Astrocyte of the cerebellum (primary cell): Measurements from ENCODE around the gene HS6ST2.

Experiments
- DNase-seq: peaks from one replicate; pipeline ENCODE4 v3.0.0-alpha.2; 2011; ENCODE audit warnings: low read depth
- H3K4me3 ChIP-seq: 2 replicates; pipeline ENCODE4 v1.5.1; 2011; ENCODE audit warnings: mild to moderate bottlenecking, low read depth, low read length, moderate library complexity
- in situ Hi-C: cut with HindIII; loops from 2 replicates; pipeline ENCODE4 v1.10.0; 2017; ENCODE audit warnings: low sequenced_read_pairs
- TF ChIP-seq, protein P1 (sequence below): IDR thresholded peaks from 2 replicates; pipeline ENCODE4 v1.5.1; 2012; ENCODE audit warnings: low read length, low read depth, moderate library complexity, mild to moderate bottlenecking; ENCODE audit errors: missing control alignments

Gene HS6ST2

DNA sequence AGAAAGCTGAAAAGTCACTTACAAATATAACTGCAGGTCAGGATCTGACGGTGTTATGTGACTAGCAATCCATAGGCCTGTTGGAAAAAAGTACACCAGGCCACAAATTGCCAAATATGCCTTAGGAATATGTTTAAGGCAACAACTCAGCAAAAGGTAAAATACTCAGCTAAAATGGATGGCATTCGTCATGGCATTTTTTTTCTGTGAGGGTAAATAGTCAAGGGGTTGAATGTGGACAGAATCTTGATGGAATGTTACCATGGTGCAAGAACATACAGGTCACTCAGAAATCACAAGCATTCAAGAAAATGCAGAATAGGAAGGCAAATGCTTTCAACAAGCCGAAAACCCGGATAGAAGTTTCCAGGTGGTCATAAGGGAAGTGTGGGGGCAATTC lies 347.9 kb downstream of the HS6ST2 start:
- TF ChIP-seq, protein P1, sequence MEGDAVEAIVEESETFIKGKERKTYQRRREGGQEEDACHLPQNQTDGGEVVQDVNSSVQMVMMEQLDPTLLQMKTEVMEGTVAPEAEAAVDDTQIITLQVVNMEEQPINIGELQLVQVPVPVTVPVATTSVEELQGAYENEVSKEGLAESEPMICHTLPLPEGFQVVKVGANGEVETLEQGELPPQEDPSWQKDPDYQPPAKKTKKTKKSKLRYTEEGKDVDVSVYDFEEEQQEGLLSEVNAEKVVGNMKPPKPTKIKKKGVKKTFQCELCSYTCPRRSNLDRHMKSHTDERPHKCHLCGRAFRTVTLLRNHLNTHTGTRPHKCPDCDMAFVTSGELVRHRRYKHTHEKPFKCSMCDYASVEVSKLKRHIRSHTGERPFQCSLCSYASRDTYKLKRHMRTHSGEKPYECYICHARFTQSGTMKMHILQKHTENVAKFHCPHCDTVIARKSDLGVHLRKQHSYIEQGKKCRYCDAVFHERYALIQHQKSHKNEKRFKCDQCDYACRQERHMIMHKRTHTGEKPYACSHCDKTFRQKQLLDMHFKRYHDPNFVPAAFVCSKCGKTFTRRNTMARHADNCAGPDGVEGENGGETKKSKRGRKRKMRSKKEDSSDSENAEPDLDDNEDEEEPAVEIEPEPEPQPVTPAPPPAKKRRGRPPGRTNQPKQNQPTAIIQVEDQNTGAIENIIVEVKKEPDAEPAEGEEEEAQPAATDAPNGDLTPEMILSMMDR, result no peak
- in situ Hi-C loops, result loop anchor here (25.0 kb wide), 1 partner anchor 373 kb away; no protein-coding TSS in a partner anchor
- H3K4me3 ChIP-seq, result no peak overlapping the region
- DNase-seq, result no peak

DNA sequence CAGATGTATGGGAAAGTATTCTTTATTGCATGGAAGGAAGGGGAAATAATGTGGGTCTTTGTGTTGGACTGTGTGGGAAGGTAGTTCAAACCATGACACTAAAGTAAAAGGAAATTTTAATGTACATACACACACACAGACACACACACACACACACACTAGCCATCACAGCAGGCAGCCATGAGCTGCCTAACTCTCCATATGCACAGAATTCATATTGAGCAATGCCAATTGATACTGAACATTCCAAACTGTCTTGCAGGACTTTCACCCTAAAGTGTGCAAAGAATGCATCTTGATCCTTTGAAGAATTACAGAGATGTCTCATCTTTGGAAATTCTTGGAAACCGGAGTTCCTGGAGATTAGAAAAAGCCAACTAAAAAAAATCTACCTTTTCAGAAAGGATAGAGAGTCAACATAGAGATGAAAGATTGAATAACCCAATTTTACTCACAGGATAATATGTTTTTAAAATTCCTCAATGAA lies 349.0 kb downstream of the HS6ST2 start:
- TF ChIP-seq, protein P1, result no peak
- in situ Hi-C loops, result loop anchor here (25.0 kb wide), 1 partner anchor 372 kb away; no protein-coding TSS in a partner anchor
- DNase-seq, result no peak
- H3K4me3 ChIP-seq, result no peak overlapping the region

DNA sequence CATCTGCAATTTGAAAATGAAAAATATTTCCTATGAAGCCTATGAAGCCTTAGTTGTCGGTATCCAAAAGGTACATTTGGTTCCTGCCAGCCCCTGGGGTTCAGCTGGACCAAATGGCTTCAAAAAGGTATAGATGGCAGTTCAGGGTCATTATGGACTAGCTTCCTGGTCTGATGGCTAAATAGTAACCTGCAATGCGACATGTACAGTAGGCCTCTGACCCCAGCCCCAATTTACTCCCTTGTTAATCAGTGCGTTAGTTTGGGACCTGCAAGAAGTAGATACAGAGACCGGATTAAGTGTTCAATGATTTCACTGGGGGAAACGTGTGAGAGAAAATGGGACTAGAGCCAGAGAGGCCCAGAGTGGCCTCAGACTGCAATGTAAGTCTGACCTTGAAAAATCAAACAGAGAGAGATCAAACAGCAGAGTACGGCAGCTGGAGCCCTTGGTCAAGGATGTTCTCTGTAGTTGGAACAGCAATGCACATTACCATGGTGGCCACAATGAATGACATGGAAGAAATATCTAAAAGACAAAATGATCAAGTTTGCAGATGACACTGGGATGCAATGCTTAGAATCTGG lies 354.6 kb downstream of the HS6ST2 start:
- H3K4me3 ChIP-seq, result no peak overlapping the region
- TF ChIP-seq, protein P1, result no peak
- in situ Hi-C loops, result loop anchor here (25.0 kb wide), 1 partner anchor 366 kb away; no protein-coding TSS in a partner anchor
- DNase-seq, result no peak

DNA sequence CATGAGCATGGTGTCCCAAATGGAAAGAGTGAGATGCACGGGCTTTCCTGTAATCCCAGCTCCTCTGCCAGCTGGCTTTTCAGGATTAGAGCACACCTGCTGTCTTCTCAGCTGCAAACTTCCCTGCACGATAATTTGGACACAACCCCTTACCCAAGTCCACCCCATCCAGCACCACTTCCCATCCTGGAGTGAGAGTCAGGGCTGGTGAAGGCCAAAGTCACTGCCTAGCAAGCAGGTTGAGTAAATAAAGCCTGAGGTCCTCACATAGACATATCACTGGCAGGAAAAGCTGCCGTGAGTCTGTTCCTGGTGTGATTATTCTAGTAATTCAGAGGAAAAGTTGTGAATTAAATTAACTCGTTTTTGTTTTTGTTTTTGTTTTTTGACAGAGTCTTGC lies 355.7 kb downstream of the HS6ST2 start:
- DNase-seq, result no peak
- in situ Hi-C loops, result loop anchor here (25.0 kb wide), 1 partner anchor 365 kb away; no protein-coding TSS in a partner anchor
- TF ChIP-seq, protein P1, result no peak

DNA sequence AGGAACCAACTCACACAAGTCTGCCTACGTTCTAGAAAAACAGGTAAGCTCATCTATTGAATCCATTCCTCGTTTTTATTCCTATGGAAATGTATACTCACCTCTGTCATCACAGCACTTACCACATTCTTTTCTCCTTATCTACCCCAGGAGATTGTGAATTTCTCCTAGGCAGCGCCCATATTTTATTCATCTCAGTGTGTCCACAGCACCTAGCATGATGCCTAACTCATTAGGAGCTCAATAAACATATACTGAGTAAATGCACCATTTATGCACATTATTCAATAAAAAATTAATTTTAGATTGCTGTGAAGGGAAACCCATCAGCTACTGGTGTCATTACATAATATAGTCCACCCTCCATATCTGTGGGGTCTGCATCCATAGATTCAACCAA lies 363.4 kb downstream of the HS6ST2 start:
- TF ChIP-seq, protein P1, result no peak
- H3K4me3 ChIP-seq, result no peak overlapping the region
- in situ Hi-C loops, result no loop called here
- no peak for DNase-seq

More for the DNA sequence above, 355.7 kb downstream of the HS6ST2 start:
- H3K4me3 ChIP-seq, result no peak overlapping the region

DNA sequence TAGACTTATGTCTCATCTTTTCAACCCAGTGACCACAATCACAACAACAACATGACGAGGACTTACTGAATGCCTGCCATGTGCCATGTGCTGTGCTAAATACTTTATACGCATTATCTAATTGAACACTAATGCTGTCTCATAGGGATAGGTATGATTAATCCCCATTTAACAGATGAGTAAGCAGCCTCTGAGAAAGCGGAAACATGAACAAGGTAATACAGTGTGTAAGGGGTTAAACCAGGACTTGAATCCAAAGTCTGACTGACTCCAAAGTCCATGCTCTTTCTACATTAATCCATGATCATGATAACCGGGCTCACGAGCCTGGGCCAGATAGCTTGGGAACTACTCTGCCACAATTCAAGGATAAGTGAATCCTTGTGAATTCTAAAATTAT lies 364.3 kb downstream of the HS6ST2 start:
- in situ Hi-C loops, result no loop called here
- no peak for DNase-seq
- H3K4me3 ChIP-seq, result no peak overlapping the region
- TF ChIP-seq, protein P1, result no peak
